IMR-90 (cell line): ENCODE results near the gene PIAS2. TPM values are rescaled to one million over a fixed set of nuclear protein-coding genes. Genes with fewer than 3 reads are reported as not detected.

Experiments used
- ATAC-seq: fragments of 200-7000 bp; cut with Tn5 transposase; 2 replicates; pipeline ENCODE4 v1.9.1; 2020; ENCODE audit warnings: low read depth, mild to moderate bottlenecking, moderate library complexity
- BruUV-seq: library from RNA; stranded (reverse); fragments of 400-500 nt; replicated peaks from 2 replicates; lab custom pipeline; 2021; lab: Mats Ljungman, UMichigan
- CTCF ChIA-PET: fragments of 300-600 bp; formaldehyde crosslinking; extraction: SDS; loops from one replicate; lab custom pipeline; 2021; ENCODE audit warnings: antibody characterized with exemption; lab: Yijun Ruan, JAX
- POLR2A ChIA-PET: fragments of 300-600 bp; sonication (Branson Sonifier 250); formaldehyde crosslinking; loops from one replicate; lab custom pipeline; 2022; ENCODE audit warnings: antibody characterized with exemption; ENCODE audit not compliant: unreplicated experiment; lab: Charles Lee
- DNase-seq: peaks from one replicate; pipeline ENCODE4 v3.0.0; 2013
- H2AFZ ChIP-seq: replicated peaks from 2 replicates; pipeline ENCODE3; 2013; ENCODE audit warnings: low read length, mild to moderate bottlenecking; ENCODE audit not compliant: poor library complexity
- H2AK5ac ChIP-seq: 2 replicates; pipeline ENCODE4 v1.6.1; 2013; ENCODE audit warnings: low read depth, low read length, inconsistent platforms
- H2AK9ac ChIP-seq: replicated peaks from 2 replicates; pipeline ENCODE3; 2013; ENCODE audit warnings: mild to moderate bottlenecking, low read depth, low read length, moderate library complexity; ENCODE audit not compliant: poor library complexity
- H2BK120ac ChIP-seq: 2 replicates; pipeline ENCODE4 v1.6.1; 2013; ENCODE audit warnings: low read depth, low read length, inconsistent platforms
- H2BK15ac ChIP-seq: 3 replicates; pipeline ENCODE4 v1.6.1; 2013; ENCODE audit warnings: low read depth, low read length, inconsistent platforms
- H2BK20ac ChIP-seq: 2 replicates; pipeline ENCODE4 v1.6.1; 2013; ENCODE audit warnings: low read depth, mild to moderate bottlenecking, inconsistent platforms, low read length, moderate library complexity
- H2BK5ac ChIP-seq: 2 replicates; pipeline ENCODE4 v1.6.1; 2013; ENCODE audit warnings: mild to moderate bottlenecking, low read depth, low read length, inconsistent platforms; ENCODE audit not compliant: poor library complexity, severe bottlenecking
- H3K14ac ChIP-seq: replicated peaks from 2 replicates; pipeline ENCODE4 v1.6.1; 2013; ENCODE audit warnings: low read depth, low read length, inconsistent platforms
- H3K18ac ChIP-seq: 2 replicates; pipeline ENCODE4 v1.6.1; 2013; ENCODE audit warnings: low read depth, low read length, control low read depth
- H3K23ac ChIP-seq: 2 replicates; pipeline ENCODE4 v1.6.1; 2013; ENCODE audit warnings: low read depth, low read length, inconsistent platforms
- H3K27ac ChIP-seq: 2 replicates; pipeline ENCODE4 v1.5.1; 2013; ENCODE audit warnings: mild to moderate bottlenecking, control low read depth, low read length; ENCODE audit not compliant: insufficient read depth
- H3K27me3 ChIP-seq: 2 replicates; pipeline ENCODE4 v1.6.1; 2013; ENCODE audit warnings: low read length; ENCODE audit not compliant: control insufficient read depth, insufficient read depth
- H3K36me3 ChIP-seq: 2 replicates; pipeline ENCODE4 v1.6.1; 2013; ENCODE audit warnings: low read length, mixed read lengths; ENCODE audit not compliant: control insufficient read depth, insufficient read depth
- H3K4ac ChIP-seq: 2 replicates; pipeline ENCODE4 v1.6.1; 2013; ENCODE audit warnings: low read depth, low read length, inconsistent platforms
- H3K4me1 ChIP-seq: 2 replicates; pipeline ENCODE4 v1.6.1; 2013; ENCODE audit warnings: low read length, mixed read lengths; ENCODE audit not compliant: control insufficient read depth, insufficient read depth
- H3K4me2 ChIP-seq: 2 replicates; pipeline ENCODE4 v1.6.1; 2013; ENCODE audit warnings: low read depth, mild to moderate bottlenecking, control low read depth, low read length, moderate library complexity
- H3K4me3 ChIP-seq: 2 replicates; pipeline ENCODE4 v1.5.1; 2013; ENCODE audit warnings: low read depth, mild to moderate bottlenecking, control low read depth, low read length, moderate library complexity; ENCODE audit not compliant: insufficient read depth
- H3K56ac ChIP-seq: 2 replicates; pipeline ENCODE4 v1.6.1; 2013; ENCODE audit warnings: low read length, inconsistent platforms; ENCODE audit not compliant: insufficient read depth; ENCODE audit errors: extremely low read depth
- H3K79me1 ChIP-seq, 2 experiments: 2 replicates each; pipeline ENCODE4 v1.6.1; 2013; ENCODE audit warnings: low read length in 2 of 2, inconsistent platforms in 1 of 2, low read depth in 1 of 2
- H3K9ac ChIP-seq: 2 replicates; pipeline ENCODE4 v1.6.1; 2013; ENCODE audit warnings: low read depth, low read length, control low read depth
- H3K9me1 ChIP-seq: 2 replicates; pipeline ENCODE4 v1.6.1; 2013; ENCODE audit warnings: low read length, inconsistent platforms; ENCODE audit not compliant: insufficient read depth
- H3K9me3 ChIP-seq: 2 replicates; pipeline ENCODE4 v1.6.1; 2013; ENCODE audit warnings: low read length; ENCODE audit not compliant: control insufficient read depth, insufficient read depth
- H4K20me1 ChIP-seq: 2 replicates; pipeline ENCODE4 v1.6.1; 2013; ENCODE audit warnings: low read length, inconsistent platforms; ENCODE audit not compliant: insufficient read depth
- H4K5ac ChIP-seq: 2 replicates; pipeline ENCODE4 v1.6.1; 2013; ENCODE audit warnings: mild to moderate bottlenecking, low read depth, low read length, control low read depth
- H4K8ac ChIP-seq, 2 experiments: 2 replicates each; pipeline ENCODE4 v1.6.1; 2013; ENCODE audit warnings: low read depth in 2 of 2, low read length in 2 of 2, control low read depth in 1 of 2, inconsistent platforms in 1 of 2
- H4K91ac ChIP-seq: 2 replicates; pipeline ENCODE4 v1.6.1; 2013; ENCODE audit warnings: low read depth, low read length, inconsistent platforms; ENCODE audit not compliant: insufficient read depth
- CHD1 ChIP-seq: IDR thresholded peaks from 2 replicates; pipeline ENCODE4 v1.6.1; 2012; ENCODE audit warnings: low read depth, low read length, improper control_type of control experiment
- CTCF ChIP-seq: conservative IDR thresholded peaks from 2 replicates; pipeline ENCODE4 v1.5.1; 2012; ENCODE audit warnings: mild to moderate bottlenecking, low read depth, low read length, improper control_type of control experiment
- FOS ChIP-seq: fragments of 150-350 bp; IDR thresholded peaks from 2 replicates; pipeline ENCODE4 v1.6.1; 2016; ENCODE audit warnings: low read depth, low read length
- MAFK ChIP-seq: IDR thresholded peaks from 2 replicates; pipeline ENCODE4 v1.6.1; 2012; ENCODE audit warnings: low read depth, low read length, improper control_type of control experiment
- POLR2A ChIP-seq: IDR thresholded peaks from 2 replicates; pipeline ENCODE4 v1.6.1; 2012; ENCODE audit warnings: mild to moderate bottlenecking, low read depth, low read length
- RCOR1 ChIP-seq: IDR thresholded peaks from 2 replicates; pipeline ENCODE4 v1.6.1; 2012; ENCODE audit warnings: mild to moderate bottlenecking, low read length, improper control_type of control experiment; ENCODE audit not compliant: insufficient replicate concordance
- USF2 ChIP-seq: fragments of 150-350 bp; IDR thresholded peaks from 2 replicates; pipeline ENCODE4 v1.6.1; 2017; ENCODE audit warnings: mild to moderate bottlenecking, antibody characterized with exemption, low read length, low read depth
- WGBS, 2 experiments: methylation state at CpG; one replicate each; pipeline versions ENCODE4 v1.1.5 to v1.1.7; 2013; ENCODE audit warnings: missing lambda C conversion rate in 2 of 2; ENCODE audit not compliant: insufficient read length in 1 of 2; ENCODE audit errors: extremely low coverage in 2 of 2; 5-methylcytosine and 5-hydroxymethylcytosine counted together
- dilution Hi-C: fragments of 300-500 bp; cut with HindIII; formaldehyde crosslinking; loops from one replicate; pipeline ENCODE4 v1.14.3; 2018; ENCODE audit warnings: low sequenced_read_pairs; ENCODE audit not compliant: unreplicated experiment
- in situ Hi-C: fragments of 300-500 bp; cut with MboI; formaldehyde crosslinking; loops from 3 replicates; pipeline ENCODE4 v1.14.3; 2019; ENCODE audit warnings: low sequenced_read_pairs, inconsistent platforms, mixed read lengths
- intact Hi-C: fragments of 100-400 bp; cut with micrococcal nuclease; formaldehyde crosslinking; loops from 2 replicates; pipeline ENCODE4 v1.10.0; 2022
- polyA plus RNA-seq, 3 experiments: library from polyadenylated mRNA; depleted of rRNA; stranded (reverse); fragments of >200 nt; gene quantifications; 2 replicates each; pipeline ENCODE4 v1.2.3, GENCODE V29; 2012; ENCODE audit warnings: low replicate concordance in 1 of 3
- total RNA-seq: library from RNA; depleted of rRNA; stranded (reverse); fragments of >200 nt; gene quantifications from 2 replicates; pipeline ENCODE4 v1.2.3, GENCODE V29; 2012

PIAS2 gene
- total and polyA plus RNA-seq, 2 of the 4 experiments (the other 2 are of a cell fraction), result 15.1 to 28.9 TPM

DNA sequence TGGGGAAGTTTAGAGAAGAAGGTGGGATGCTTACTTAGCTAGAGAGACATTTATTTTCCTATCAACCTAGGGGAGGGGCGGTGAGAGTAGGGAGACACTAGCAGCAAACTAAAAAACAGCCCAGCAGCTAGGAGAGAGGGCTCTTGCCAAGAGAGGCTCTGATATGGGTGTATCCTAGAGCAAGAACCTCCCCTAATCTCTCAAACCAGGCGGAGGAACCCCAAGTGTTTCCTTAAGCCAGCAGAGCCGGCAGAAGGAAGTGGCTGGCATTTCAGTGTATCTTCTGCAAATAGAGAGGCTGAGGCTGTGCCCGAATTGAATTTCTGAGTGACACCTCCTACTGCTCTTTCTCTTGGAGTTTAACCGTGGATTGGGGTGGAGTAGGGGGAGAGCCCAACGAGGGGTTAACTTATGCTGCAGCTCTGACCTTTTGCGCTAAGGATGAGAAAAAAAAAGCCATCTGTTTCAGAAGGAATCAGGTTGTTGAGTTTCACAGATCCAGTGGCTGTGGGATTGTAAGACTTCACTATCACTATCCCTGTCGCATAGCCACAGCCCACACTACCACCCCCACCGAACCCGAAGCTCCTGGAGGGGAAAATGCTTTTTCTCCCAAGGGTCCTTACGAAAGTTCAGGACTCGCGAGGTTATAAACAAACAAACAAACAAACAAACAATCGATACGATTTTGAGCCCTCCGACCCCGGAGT, 161.8 kb downstream of the PIAS2 start:
- DNase-seq, result no peak
- no peak overlapping the region for H2AK5ac ChIP-seq
- no peak overlapping the region for H2BK15ac ChIP-seq
- no peaks in the 10 kb centered on the region for H3K9me3 ChIP-seq
- H3K18ac ChIP-seq, result no peak overlapping the region
- no peaks in the 10 kb centered on the region for H4K20me1 ChIP-seq
- no peak overlapping the region for H3K4me2 ChIP-seq
- H2AFZ ChIP-seq, result no peak overlapping the region
- no peak overlapping the region for H2AK9ac ChIP-seq
- H3K9ac ChIP-seq, result no peak overlapping the region
- H3K9me1 ChIP-seq, result no peaks in the 10 kb centered on the region
- no peak overlapping the region for H4K5ac ChIP-seq
- no peak overlapping the region for H4K8ac ChIP-seq
- in situ Hi-C loops, result no loop called here
- no peak for TF ChIP-seq FOS
- TF ChIP-seq USF2, result no peak
- no peak for TF ChIP-seq CHD1
- TF ChIP-seq RCOR1, result no peak
- TF ChIP-seq MAFK, result no peak
- TF ChIP-seq POLR2A, result no peak
- TF ChIP-seq CTCF, result no peak
- no peaks in the 10 kb centered on the region for H3K36me3 ChIP-seq
- CTCF ChIA-PET, result no interaction called here
- H4K91ac ChIP-seq, result no peak overlapping the region
- H3K79me1 ChIP-seq, result no peaks in the 10 kb centered on the region
- H2BK20ac ChIP-seq, result no peak overlapping the region
- no peak overlapping the region for H2BK5ac ChIP-seq
- H2BK120ac ChIP-seq, result no peak overlapping the region
- H3K4me3 ChIP-seq, result no peak overlapping the region
- H3K4ac ChIP-seq, result no peak overlapping the region
- H3K4me1 ChIP-seq, result peaks cover 2% of the 10 kb centered on the region; the same call in 1 of the 2 replicates
- intact Hi-C loops, result no loop called here
- peaks cover 60% of the 10 kb centered on the region for H3K27me3 ChIP-seq
- no peak overlapping the region for H3K27ac ChIP-seq
- dilution Hi-C loops, result no loop called here
- BruUV-seq, result no TSS peak
- H3K56ac ChIP-seq, result no peak overlapping the region
- H3K23ac ChIP-seq, result no peak overlapping the region
- ATAC-seq, result no peak; the same call in 1 of the 2 replicates
- POLR2A ChIA-PET, result no interaction called here
- no peak overlapping the region for H3K14ac ChIP-seq
- WGBS, 2 experiments, result no CpG with 5 or more reads among the region's 17 CpGs
